Bronchial epithelial cell (primary cell): ENCODE measurements around the gene NRXN3. TPM values are rescaled to one million over a fixed set of nuclear protein-coding genes. Genes with fewer than 3 reads are reported as not detected.
"Not testable (repeated sequence)": the region's sequence is repeated elsewhere in the genome, so short reads cannot be mapped to it uniquely, and the experiment has no call there.

Experiments used
- DNase-seq: peaks from one replicate; pipeline ENCODE4 v3.0.0-alpha.2; 2010; ENCODE audit warnings: low read depth
- FAIRE-seq: peaks from 2 replicates; lab custom pipeline; 2011; peaks lifted over from hg19 to GRCh38; lab: Jason Lieb, UNC
- H3K27me3 ChIP-seq: 2 replicates; pipeline ENCODE4 v1.5.1; 2011; ENCODE audit warnings: low read length; ENCODE audit not compliant: control insufficient read depth, insufficient read depth
- H3K36me3 ChIP-seq: 2 replicates; pipeline ENCODE4 v1.5.1; 2011; ENCODE audit warnings: low read length; ENCODE audit not compliant: control insufficient read depth, insufficient read depth
- H3K4me3 ChIP-seq: 2 replicates; pipeline ENCODE4 v1.5.1; 2011; ENCODE audit warnings: mild to moderate bottlenecking, low read depth, low read length, control low read depth
- CTCF ChIP-seq: IDR thresholded peaks from 2 replicates; pipeline ENCODE4 v1.5.1; 2011; ENCODE audit warnings: mild to moderate bottlenecking, moderate library complexity, low read length, control low read depth, inconsistent platforms; ENCODE audit not compliant: insufficient read depth, severe bottlenecking
- total RNA-seq: library from RNA; depleted of rRNA; stranded (reverse); fragments of >200 nt; gene quantifications from 2 replicates; pipeline ENCODE4 v1.2.1, GENCODE V29; 2014

Gene NRXN3
- total RNA-seq, 1 donor from 2014 or later = under 0.01 TPM

GRCh38 chr14:79017561-79017960 lies 847.4 kb downstream of the NRXN3 start:
- no peak for FAIRE-seq

GRCh38 chr14:79018836-79019235 lies 848.7 kb downstream of the NRXN3 start:
- H3K36me3 ChIP-seq = no peaks in the 10 kb centered on the region
- H3K4me3 ChIP-seq = no peak overlapping the region
- no peaks in the 10 kb centered on the region for H3K27me3 ChIP-seq
- DNase-seq = peak; percentile 80
- FAIRE-seq = no peak
- TF ChIP-seq CTCF = no peak

More at GRCh38 chr14:79017561-79017960, 847.4 kb downstream of the NRXN3 start:
- no peak for DNase-seq
- Histone ChIP-seq H3K4me3 (no peak overlapping the region), H3K27me3 (no peaks in the 10 kb centered on the region), H3K36me3 (no peaks in the 10 kb centered on the region)
- no peak for TF ChIP-seq CTCF

DNA sequence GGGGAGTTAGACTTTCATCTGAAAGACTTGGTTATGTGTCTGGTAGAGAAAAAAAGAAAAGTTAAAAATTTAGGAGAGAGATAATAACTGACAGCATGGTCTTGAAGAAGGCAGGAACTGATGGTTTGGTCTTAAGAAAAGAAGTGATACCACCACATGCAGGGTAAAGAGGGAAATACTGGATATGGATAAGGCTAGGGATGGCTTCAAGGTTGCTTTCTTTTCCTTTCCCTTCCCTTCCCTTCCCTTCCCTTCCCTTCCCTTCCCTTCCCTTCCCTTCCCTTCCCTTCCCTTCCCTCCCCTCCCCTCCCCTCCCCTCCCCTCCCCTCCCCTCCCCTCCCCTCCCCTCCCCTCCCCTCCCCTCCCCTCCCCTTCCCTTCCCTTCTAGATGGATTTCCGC lies 849.7 kb downstream of the NRXN3 start:
- not testable (repeated sequence) for H3K4me3 ChIP-seq, DNase-seq, FAIRE-seq, H3K36me3 ChIP-seq, H3K27me3 ChIP-seq

DNA sequence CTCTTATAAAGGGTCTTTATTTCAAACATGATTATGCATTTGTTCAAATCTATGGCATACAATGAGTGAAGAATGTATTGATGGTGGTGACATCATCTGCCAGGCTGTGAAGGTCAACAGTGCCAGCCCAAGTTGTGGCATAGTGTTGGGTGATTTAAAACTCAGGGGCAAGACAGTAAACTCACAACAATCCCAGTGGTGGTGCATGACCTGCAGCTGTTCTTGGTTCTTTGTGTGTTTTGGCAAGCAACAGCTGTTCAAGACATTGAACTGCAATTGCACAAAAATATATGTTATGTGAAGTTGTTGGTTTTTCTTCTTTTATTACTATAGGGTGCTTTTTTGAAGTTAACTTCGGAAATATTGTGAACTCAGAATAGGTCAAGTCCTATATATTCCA lies 851.6 kb downstream of the NRXN3 start:
- Histone ChIP-seq H3K36me3 (no peaks in the 10 kb centered on the region), H3K4me3 (no peak overlapping the region), H3K27me3 (no peaks in the 10 kb centered on the region)
- FAIRE-seq (no peak), DNase-seq (no peak)
- no peak for TF ChIP-seq CTCF

DNA sequence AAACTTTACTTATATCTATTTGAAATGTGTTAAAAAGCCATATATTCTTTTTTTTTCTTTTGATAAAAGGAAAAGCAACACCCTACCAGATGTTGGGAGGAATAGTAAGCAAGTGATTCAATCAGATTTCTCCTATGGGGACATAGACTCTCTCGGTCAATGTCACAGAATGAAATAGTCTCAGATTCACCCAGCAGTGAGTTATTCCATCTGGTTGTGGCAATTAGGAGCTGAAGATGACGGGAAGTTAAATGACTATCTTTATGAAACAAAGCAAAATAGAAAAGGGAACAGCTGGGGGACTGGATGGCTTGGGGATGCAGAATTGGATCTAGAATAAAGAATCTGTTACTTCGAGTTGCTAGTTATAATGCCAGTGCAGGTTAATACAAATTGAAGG lies 857.0 kb downstream of the NRXN3 start:
- H3K27me3 ChIP-seq = no peaks in the 10 kb centered on the region
- DNase-seq = no peak
- no peak for TF ChIP-seq CTCF
- no peaks in the 10 kb centered on the region for H3K36me3 ChIP-seq
- FAIRE-seq = no peak
- H3K4me3 ChIP-seq = no peak overlapping the region

DNA sequence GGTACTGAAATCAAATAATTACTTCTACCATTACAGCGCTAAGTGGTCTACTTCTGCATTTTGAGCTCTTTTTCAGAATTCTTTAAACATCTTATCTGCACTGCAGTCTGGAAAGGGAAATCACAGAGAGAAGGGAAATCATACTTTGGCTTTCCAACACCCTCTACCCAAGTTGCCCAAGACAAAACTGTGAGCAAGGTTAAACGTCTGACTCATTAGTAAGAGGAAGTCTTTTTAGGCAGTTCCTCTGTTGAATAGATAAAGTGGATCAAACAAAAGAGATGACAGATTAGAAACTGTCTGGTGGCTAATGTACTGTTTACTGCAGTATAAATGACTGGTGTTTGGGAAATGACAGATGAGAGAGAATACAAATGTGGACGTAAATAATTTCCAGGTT lies 858.1 kb downstream of the NRXN3 start:
- Histone ChIP-seq H3K27me3 (no peaks in the 10 kb centered on the region), H3K36me3 (no peaks in the 10 kb centered on the region), H3K4me3 (no peak overlapping the region)
- DNase-seq (peak; percentile 59), FAIRE-seq (no peak)
- TF ChIP-seq CTCF = no peak
